Neuronal stem cell (in vitro differentiated cells): ENCODE results near the gene ORC2.

Experiments used
- DNase-seq: peaks from one replicate; pipeline ENCODE4 v3.0.0-alpha.2; 2013; ENCODE audit warnings: low spot score
- H2AFZ ChIP-seq: one replicate; pipeline ENCODE4 v1.6.1; 2013; ENCODE audit warnings: mild to moderate bottlenecking, low read length, inconsistent platforms
- H2AK5ac ChIP-seq: 2 replicates; pipeline ENCODE4 v1.6.1; 2013; ENCODE audit warnings: low read depth, mild to moderate bottlenecking, inconsistent platforms, low read length, moderate library complexity, mixed read lengths
- H2BK120ac ChIP-seq: 2 replicates; pipeline ENCODE4 v1.6.1; 2013; ENCODE audit warnings: low read depth, mild to moderate bottlenecking, inconsistent platforms, low read length, moderate library complexity, mixed read lengths
- H2BK12ac ChIP-seq: one replicate; pipeline ENCODE4 v1.6.1; 2013; ENCODE audit warnings: low read length, inconsistent platforms
- H2BK15ac ChIP-seq: 2 replicates; pipeline ENCODE4 v1.6.1; 2013; ENCODE audit warnings: mild to moderate bottlenecking, low read length, inconsistent platforms, mixed read lengths
- H2BK5ac ChIP-seq: one replicate; pipeline ENCODE4 v1.6.1; 2013; ENCODE audit warnings: inconsistent platforms, mild to moderate bottlenecking, low read length, moderate library complexity
- H3K14ac ChIP-seq: one replicate; pipeline ENCODE4 v1.6.1; 2013; ENCODE audit warnings: low read length, inconsistent platforms
- H3K18ac ChIP-seq: 2 replicates; pipeline ENCODE4 v1.6.1; 2013; ENCODE audit warnings: low read length, inconsistent platforms
- H3K23ac ChIP-seq: 2 replicates; pipeline ENCODE4 v1.6.1; 2013; ENCODE audit warnings: low read depth, mild to moderate bottlenecking, mixed read lengths, low read length, inconsistent platforms; ENCODE audit not compliant: poor library complexity
- H3K27ac ChIP-seq: replicated peaks from 3 replicates; pipeline ENCODE4 v1.5.1; 2013; ENCODE audit warnings: low read length, inconsistent platforms
- H3K27me3 ChIP-seq, 3 experiments: 2 replicates each; pipeline ENCODE4 v1.6.1; 2013; ENCODE audit warnings: low read length in 3 of 3, mild to moderate bottlenecking in 2 of 3, inconsistent platforms in 1 of 3, low read depth in 1 of 3, mixed read lengths in 1 of 3, moderate library complexity in 1 of 3; ENCODE audit not compliant: control insufficient read depth in 3 of 3, insufficient read depth in 3 of 3
- H3K36me3 ChIP-seq, 2 donors: replicated peaks in 1 of 2; 2 replicates each; pipeline ENCODE4 v1.6.1; 2013; ENCODE audit warnings: low read length in 2 of 2; ENCODE audit not compliant: control insufficient read depth in 2 of 2, insufficient read depth in 2 of 2
- H3K4ac ChIP-seq: 2 replicates; pipeline ENCODE4 v1.6.1; 2013; ENCODE audit warnings: inconsistent platforms, mild to moderate bottlenecking, low read length, moderate library complexity
- H3K4me1 ChIP-seq, 2 donors: 1 replicate in 1 of 2; 2 replicates in 1 of 2; pipeline ENCODE4 v1.6.1; 2013; ENCODE audit warnings: low read length in 2 of 2, low read depth in 1 of 2; ENCODE audit not compliant: control insufficient read depth in 2 of 2, insufficient read depth in 1 of 2
- H3K4me2 ChIP-seq: one replicate; pipeline ENCODE4 v1.6.1; 2013; ENCODE audit warnings: mild to moderate bottlenecking, low read length, inconsistent platforms; ENCODE audit not compliant: insufficient read depth, poor library complexity, severe bottlenecking
- H3K4me3 ChIP-seq, 2 donors: 2 replicates each; pipeline ENCODE4 v1.5.1; 2013; ENCODE audit warnings: low read length in 2 of 2, mild to moderate bottlenecking in 2 of 2, inconsistent platforms in 1 of 2, moderate library complexity in 1 of 2
- H3K79me1 ChIP-seq: one replicate; pipeline ENCODE4 v1.6.1; 2013; ENCODE audit warnings: low read depth, mild to moderate bottlenecking, inconsistent platforms, low read length, moderate library complexity
- H3K9ac ChIP-seq: one replicate; pipeline ENCODE4 v1.6.1; 2013; ENCODE audit warnings: mild to moderate bottlenecking, low read depth, low read length, inconsistent platforms; ENCODE audit not compliant: poor library complexity
- H3K9me3 ChIP-seq, 2 donors: replicated peaks in 1 of 2; 2 replicates each; pipeline versions ENCODE3 to v1.6.1; 2013; ENCODE audit warnings: low read length in 2 of 2, mild to moderate bottlenecking in 2 of 2, inconsistent platforms in 1 of 2, low read depth in 1 of 2, mixed read lengths in 1 of 2, moderate library complexity in 1 of 2; ENCODE audit not compliant: control insufficient read depth in 2 of 2, insufficient read depth in 1 of 2
- H4K8ac ChIP-seq: one replicate; pipeline ENCODE4 v1.6.1; 2013; ENCODE audit warnings: low read depth, mild to moderate bottlenecking, inconsistent platforms, low read length, moderate library complexity
- H4K91ac ChIP-seq: one replicate; pipeline ENCODE4 v1.6.1; 2013; ENCODE audit warnings: low read length, low read depth, mild to moderate bottlenecking, inconsistent platforms; ENCODE audit not compliant: poor library complexity
- WGBS, 2 donors: extraction: QIAGEN DNeasy Blood & Tissue Kit; methylation state at CpG; one replicate each; pipeline ENCODE4 v1.1.7; 2013; ENCODE audit warnings: missing lambda C conversion rate in 2 of 2, mixed read lengths in 1 of 2; ENCODE audit not compliant: insufficient read length in 2 of 2, insufficient replicate concordance in 1 of 2; ENCODE audit errors: extremely low coverage in 2 of 2; 5-methylcytosine and 5-hydroxymethylcytosine counted together

Gene ORC2

DNA sequence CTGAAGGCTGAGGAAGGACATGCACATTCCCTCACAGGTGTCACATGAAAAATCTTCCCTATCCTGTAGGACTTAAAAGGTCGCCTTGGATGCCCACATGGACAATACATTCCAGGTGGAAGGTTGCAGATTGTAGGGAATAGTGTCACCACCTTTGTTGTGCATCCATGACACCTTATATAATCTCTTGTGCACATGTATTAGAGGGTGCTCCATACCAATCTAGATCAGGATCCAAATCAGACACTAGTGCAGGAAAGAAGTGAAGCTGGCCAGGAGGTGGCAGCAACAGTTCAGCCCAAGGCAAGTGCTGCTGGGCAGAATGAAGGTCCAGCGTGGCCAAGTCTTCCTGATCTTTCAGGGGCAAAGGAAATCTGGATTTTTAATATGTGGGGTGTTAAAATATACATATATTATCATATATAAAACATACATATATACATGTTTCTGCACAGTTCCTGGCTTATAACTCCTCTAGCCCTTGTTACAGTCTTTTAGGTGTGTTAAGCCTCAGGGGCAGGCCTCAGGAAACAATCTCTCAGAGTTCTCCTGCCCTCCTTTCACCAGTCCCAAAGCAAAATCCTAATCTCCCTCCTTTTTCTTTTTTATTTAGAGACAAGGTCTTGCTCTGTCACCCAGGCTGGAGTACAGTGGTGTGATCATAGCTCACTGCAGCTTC lies 57.7 kb downstream of the ORC2 start:
- no peak overlapping the region for H2BK120ac ChIP-seq
- H2BK12ac ChIP-seq: no peak overlapping the region
- H3K4me2 ChIP-seq: no peak overlapping the region
- H3K9me3 ChIP-seq: no peaks in the 10 kb centered on the region
- no peak overlapping the region for H4K8ac ChIP-seq
- H3K4me1 ChIP-seq: peaks cover 0 to 2% of the 10 kb centered on the region in 2 donors
- no CpG with 5 or more reads among the region's 2 CpGs for WGBS, 2 donors
- no peaks in the 10 kb centered on the region for H3K79me1 ChIP-seq
- H3K27ac ChIP-seq: no peak overlapping the region
- DNase-seq: no peak
- H3K18ac ChIP-seq: no peak overlapping the region
- H3K4ac ChIP-seq: no peak overlapping the region
- H3K27me3 ChIP-seq: no peaks in the 10 kb centered on the region
- H2BK15ac ChIP-seq: no peak overlapping the region
- H3K14ac ChIP-seq: no peak overlapping the region
- no peak overlapping the region for H2BK5ac ChIP-seq
- H4K91ac ChIP-seq: no peak overlapping the region
- no peak overlapping the region for H3K4me3 ChIP-seq
- no peak overlapping the region for H3K23ac ChIP-seq
- H2AK5ac ChIP-seq: no peak overlapping the region
- H2AFZ ChIP-seq: no peak overlapping the region
- peaks cover 9 to 94% of the 10 kb centered on the region in 2 donors for H3K36me3 ChIP-seq
- H3K9ac ChIP-seq: no peak overlapping the region

DNA sequence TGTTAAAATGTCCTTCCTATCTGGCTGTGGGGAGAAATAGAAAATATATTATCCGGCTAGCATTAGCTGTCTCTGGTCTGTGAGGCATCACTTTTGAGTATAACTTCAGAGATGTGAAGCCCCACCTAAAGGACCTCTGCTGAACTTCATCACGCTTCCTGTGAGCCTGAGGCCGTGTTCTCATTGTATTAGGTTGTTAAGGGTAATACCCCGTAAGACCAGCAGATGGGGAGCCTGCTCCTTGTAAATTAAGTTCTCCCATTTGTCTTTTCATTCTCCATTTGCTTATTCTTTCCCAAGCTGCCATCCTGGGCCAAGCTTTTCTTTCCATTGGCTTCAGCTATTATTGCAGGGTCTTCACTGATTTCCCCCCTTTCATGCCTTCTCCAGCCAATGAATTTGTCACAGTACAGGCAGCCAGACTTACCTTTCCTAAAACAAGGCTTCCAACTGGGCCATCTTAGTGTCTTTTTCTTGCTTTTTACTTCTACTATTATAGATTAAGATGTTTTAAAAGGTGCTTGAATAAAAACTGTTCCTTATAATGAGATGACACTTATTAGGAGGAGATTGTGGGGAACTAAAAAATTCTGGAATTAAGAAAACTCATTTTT lies 61.9 kb downstream of the ORC2 start:
- no peak overlapping the region for H2BK12ac ChIP-seq
- H4K91ac ChIP-seq: no peak overlapping the region
- H2BK120ac ChIP-seq: no peak overlapping the region
- no peak overlapping the region for H3K23ac ChIP-seq
- H3K4ac ChIP-seq: no peak overlapping the region
- no peak overlapping the region for H3K4me3 ChIP-seq
- H3K36me3 ChIP-seq: peaks cover 22 to 99% of the 10 kb centered on the region in 2 donors
- H2BK15ac ChIP-seq: no peak overlapping the region
- no peak overlapping the region for H2BK5ac ChIP-seq
- H3K4me1 ChIP-seq: peaks cover 0 to 2% of the 10 kb centered on the region in 2 donors
- H3K4me2 ChIP-seq: no peak overlapping the region
- no CpG with 5 or more reads among the region's 4 CpGs for WGBS, 2 donors
- peak overlapping the region; percentile 18 for H2AFZ ChIP-seq
- H3K18ac ChIP-seq: no peak overlapping the region
- no peak overlapping the region for H4K8ac ChIP-seq
- H3K9ac ChIP-seq: no peak overlapping the region
- no peak overlapping the region for H3K14ac ChIP-seq
- H2AK5ac ChIP-seq: no peak overlapping the region
- no peaks in the 10 kb centered on the region for H3K27me3 ChIP-seq
- peak; percentile 54 for DNase-seq
- no peak overlapping the region for H3K27ac ChIP-seq
- H3K9me3 ChIP-seq: no peaks in the 10 kb centered on the region
- H3K79me1 ChIP-seq: no peaks in the 10 kb centered on the region

DNA sequence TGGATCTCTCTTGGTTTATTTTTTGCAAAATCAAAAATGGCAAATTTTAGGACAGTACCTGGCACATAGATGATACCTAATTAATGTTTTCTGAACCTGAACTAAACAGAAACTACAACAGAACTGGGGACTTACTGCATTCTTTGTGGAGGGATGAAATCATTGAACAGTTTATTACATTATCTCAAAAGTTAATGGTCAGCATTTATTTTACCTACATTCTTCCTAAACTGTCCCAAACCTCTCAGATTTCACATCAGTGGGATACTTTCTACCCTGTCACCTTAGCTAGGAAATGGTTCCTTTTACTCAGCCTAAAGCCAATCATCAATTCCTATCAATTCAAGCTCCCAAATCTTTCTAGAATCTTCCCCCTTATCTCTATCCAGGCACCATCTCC lies 64.0 kb downstream of the ORC2 start:
- Histone ChIP-seq H4K91ac (no peak overlapping the region), H2BK120ac (no peak overlapping the region), H3K9me3 (no peaks in the 10 kb centered on the region), H2BK5ac (no peak overlapping the region), H3K36me3 (peaks cover 30 to 98% of the 10 kb centered on the region in 2 donors), H3K79me1 (no peaks in the 10 kb centered on the region), H2AK5ac (no peak overlapping the region), H3K4me1 (peaks cover 0 to 2% of the 10 kb centered on the region in 2 donors), H3K4me3 (no peak overlapping the region), H3K27ac (no peak overlapping the region), H3K27me3 (no peaks in the 10 kb centered on the region), H3K9ac (no peak overlapping the region), H3K18ac (no peak overlapping the region), H2BK12ac (no peak overlapping the region), H3K14ac (no peak overlapping the region), H2BK15ac (no peak overlapping the region), H3K23ac (no peak overlapping the region), H2AFZ (no peak overlapping the region), H4K8ac (no peak overlapping the region), H3K4me2 (no peak overlapping the region), H3K4ac (no peak overlapping the region)
- no peak for DNase-seq

DNA sequence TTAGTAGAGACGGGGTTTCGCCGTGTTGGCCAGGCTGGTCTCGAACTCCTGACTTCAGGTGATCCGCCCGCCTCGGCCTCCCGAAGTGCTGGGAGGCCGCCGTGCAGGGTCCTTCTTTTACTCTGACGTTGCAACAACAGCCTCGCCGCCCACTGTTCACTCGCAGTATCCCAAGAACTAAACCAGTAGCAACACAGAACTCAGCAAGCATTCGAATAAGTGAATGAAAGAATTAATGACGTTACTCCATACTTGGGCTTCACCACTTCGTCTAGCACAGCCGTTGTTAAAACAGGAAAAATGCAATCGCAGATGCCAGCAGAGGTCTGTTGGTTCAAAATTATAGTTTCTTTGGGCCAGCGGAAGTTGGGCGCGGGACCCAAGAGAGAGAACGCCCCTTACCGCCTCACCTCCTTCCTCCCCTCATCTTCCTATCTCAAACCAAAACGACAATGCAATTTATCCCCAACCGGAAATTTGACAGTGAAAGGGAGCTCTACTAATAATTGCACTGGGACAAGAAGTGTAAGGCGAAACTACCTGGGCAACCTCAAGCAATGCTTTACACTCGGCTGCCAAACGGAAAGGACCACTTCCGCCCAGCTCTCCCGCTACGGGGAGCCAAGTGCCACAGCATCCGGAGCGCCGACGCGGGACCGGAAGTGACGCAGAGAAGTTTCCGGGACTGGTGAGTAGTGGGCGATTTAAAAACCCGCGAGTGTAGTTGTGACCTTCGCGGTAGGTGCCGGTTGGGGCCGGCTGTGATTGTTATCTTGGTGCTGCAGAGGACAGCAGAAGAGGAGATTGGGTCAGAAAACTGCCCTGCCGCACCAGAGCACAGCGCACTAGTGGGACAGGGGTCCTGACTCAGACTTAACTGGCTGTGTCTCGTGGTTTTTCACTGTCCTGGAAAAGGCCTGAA lies 74.5 kb downstream of the ORC2 start, which contains the start of the genes NIF3L1 and PPIL3:
NIF3L1 (plus strand) TSS at position 668 of the 922 bp plus-strand sequence. CDS start 2,573 bp downstream, outside the sequence.
PPIL3 (minus strand) TSS at position 374 of the 922 bp plus-strand sequence. CDS start 1,462 bp downstream, outside the sequence.
- DNase-seq: peak; percentile 93
- Histone ChIP-seq H3K4me3 (peak within 1 kb of the TSS; percentile 87 to 92), H2BK5ac (no peak within 1 kb of the TSS), H3K27me3 (no peaks in the 10 kb centered on the region), H3K4ac (no peak within 1 kb of the TSS), H3K4me1 (peaks cover 4 to 6% of the 10 kb centered on the region in 2 donors), H2BK15ac (no peak within 1 kb of the TSS), H2AFZ (peak within 1 kb of the TSS; percentile 91), H3K27ac (peak within 1 kb of the TSS; percentile 96), H2BK12ac (no peak within 1 kb of the TSS), H2BK120ac (no peak within 1 kb of the TSS), H3K23ac (peak within 1 kb of the TSS; percentile 38), H3K4me2 (peak within 1 kb of the TSS; percentile 78), H3K9me3 (no peaks in the 10 kb centered on the region), H3K36me3 (peaks cover 5 to 50% of the 10 kb centered on the region in 2 donors), H3K18ac (peak within 1 kb of the TSS; percentile 44), H3K14ac (no peak within 1 kb of the TSS), H4K8ac (peak within 1 kb of the TSS; percentile 67), H3K79me1 (peaks cover 2% of the 10 kb centered on the region), H3K9ac (peak within 1 kb of the TSS; percentile 93), H2AK5ac (no peak within 1 kb of the TSS), H4K91ac (no peak within 1 kb of the TSS)
- no CpG with 5 or more reads among the region's 50 CpGs for WGBS, 2 donors
